ENCODE measurements around the gene SDR42E1. TPM values are rescaled to one million over a fixed set of nuclear protein-coding genes. Genes with fewer than 3 reads are reported as not detected.
"Not testable (repeated sequence)": the region's sequence is repeated elsewhere in the genome, so short reads cannot be mapped to it uniquely, and the experiment has no call there.

SDR42E1 gene
- total RNA-seq, 2 experiments from 2014 or later = 11.4 to 12.5 TPM

DNA sequence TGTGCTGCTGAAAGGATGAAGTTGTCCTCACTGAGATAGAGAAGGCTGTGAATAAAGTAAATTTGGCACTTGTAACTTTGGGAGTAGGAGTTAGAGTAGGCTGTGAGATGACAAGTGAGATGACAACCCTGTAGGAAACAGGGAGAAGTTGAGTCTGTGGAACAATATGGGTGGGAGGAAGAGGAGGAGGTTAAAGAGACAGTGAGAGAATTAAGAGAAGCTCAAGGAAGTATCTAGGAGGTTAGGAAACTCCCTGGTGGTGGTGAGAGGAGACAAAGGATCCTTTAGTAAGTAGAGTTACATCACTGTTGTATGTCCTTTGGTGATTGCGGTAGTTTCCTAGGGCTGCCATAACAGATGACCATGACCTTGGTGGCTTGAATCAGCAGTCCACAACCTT lies 13.0 kb upstream of the SDR42E1 start:
- H3K27ac Mint-ChIP-seq = no peak overlapping the region
- no peak overlapping the region for H3K4me3 Mint-ChIP-seq
- DNase-seq = no peak
- no peaks in the 10 kb centered on the region for H3K9me3 Mint-ChIP-seq
- H3K27me3 Mint-ChIP-seq = peaks cover 18% of the 10 kb centered on the region
- H3K4me1 Mint-ChIP-seq = no peaks in the 10 kb centered on the region
- H3K36me3 Mint-ChIP-seq = no peaks in the 10 kb centered on the region

DNA sequence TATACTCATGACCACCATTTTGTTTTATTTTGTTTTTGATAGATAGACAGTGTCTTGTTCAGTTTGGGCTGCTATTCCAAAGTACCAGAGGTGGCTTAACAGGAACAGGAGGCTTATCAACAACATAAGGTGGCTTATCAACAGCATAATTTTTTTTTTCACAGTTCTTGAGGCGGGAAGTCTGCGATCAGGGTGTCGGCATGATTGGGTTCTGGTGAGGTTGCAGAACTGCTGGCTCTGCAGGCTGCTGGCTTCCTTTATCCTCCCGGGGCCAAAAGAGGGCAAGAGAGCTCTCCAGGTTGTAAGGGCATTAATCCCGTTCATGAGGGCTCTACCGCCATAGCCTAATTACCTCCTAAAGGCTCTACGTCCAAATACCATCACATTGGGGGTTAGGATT lies 11.9 kb upstream of the SDR42E1 start:
- Mint-ChIP-seq H3K9me3 (no peaks in the 10 kb centered on the region), H3K27me3 (peaks cover 18% of the 10 kb centered on the region), H3K27ac (no peak overlapping the region), H3K4me1 (no peaks in the 10 kb centered on the region), H3K36me3 (no peaks in the 10 kb centered on the region), H3K4me3 (no peak overlapping the region)
- DNase-seq = no peak

DNA sequence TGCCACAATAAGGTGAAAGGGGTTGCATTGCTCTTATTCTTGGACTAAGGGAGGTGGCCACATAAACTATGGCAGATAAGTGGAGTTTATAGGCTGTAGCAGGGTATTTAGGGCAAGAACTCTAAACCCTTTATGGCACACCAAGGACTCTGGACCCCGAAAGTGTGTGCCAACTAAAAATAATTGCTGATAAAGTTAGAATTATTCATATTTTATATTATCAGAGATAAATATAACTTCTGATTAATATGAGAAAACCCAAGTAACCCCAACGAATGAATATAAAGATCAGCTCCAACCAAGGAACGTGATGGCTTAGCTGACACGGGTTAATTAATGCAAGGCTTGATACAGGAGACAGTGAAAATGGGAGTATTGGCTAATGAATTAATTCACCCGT lies 8.8 kb upstream of the SDR42E1 start:
- no peak overlapping the region for H3K27ac Mint-ChIP-seq
- no peak for DNase-seq
- H3K4me3 Mint-ChIP-seq = no peak overlapping the region
- H3K9me3 Mint-ChIP-seq = peaks cover 2% of the 10 kb centered on the region
- H3K4me1 Mint-ChIP-seq = no peaks in the 10 kb centered on the region
- no peaks in the 10 kb centered on the region for H3K36me3 Mint-ChIP-seq
- peaks cover 25% of the 10 kb centered on the region for H3K27me3 Mint-ChIP-seq

DNA sequence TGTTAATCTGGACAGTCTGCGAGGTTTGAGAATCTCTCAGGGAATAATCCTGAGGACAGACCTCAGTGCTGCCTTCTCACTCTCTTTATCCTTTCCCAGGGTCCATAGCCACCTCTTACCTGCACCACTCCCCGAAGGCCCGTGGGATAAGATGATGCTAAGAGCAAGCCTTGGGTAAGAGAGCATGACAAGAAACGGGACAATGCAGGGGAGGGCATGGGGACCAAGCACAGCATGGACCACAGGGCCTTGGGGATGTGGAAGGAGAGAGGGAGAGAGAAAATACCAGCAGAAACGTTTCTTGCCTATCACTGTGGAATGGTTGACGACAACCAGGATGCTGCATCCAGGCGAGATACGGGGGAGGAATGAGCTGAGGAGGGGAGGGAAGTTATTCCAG lies 8.3 kb upstream of the SDR42E1 start:
- Mint-ChIP-seq H3K36me3 (no peaks in the 10 kb centered on the region), H3K27me3 (peaks cover 25% of the 10 kb centered on the region), H3K4me3 (no peak overlapping the region), H3K9me3 (peaks cover 2% of the 10 kb centered on the region), H3K27ac (no peak overlapping the region), H3K4me1 (no peaks in the 10 kb centered on the region)
- no peak for DNase-seq

DNA sequence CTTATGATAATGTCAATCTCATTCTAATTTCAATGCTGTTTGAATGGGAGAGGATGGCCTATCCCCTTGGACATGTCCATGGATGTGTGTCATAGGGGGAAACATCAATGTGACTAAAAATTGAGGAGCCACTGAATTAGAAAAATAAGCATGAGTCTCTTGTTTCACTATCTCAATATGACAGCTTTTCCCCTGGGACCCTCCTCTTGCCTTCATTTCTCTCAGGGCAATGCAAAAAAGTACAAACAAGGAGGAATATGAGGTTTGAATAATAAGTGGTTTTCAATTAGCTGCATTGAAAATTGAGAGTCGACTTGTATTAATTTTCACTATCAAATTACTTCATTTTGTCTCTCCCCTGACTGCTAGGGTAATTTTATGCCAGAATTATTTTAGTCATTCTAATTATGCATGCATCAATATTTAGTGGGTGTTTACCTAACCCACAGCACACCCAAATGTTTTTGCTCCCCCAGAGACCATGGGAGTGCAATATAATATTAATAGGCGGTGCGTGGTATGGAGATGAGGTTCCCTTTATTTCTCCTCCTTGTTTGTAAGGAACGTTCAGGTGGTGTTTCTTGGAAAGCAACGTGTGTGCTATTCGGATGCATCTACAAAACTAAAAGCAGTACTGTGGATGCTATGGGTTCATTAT lies 6.8 kb upstream of the SDR42E1 start:
- no peak overlapping the region for H3K4me3 Mint-ChIP-seq
- peaks cover 13% of the 10 kb centered on the region for H3K27me3 Mint-ChIP-seq
- H3K27ac Mint-ChIP-seq = no peak overlapping the region
- no peaks in the 10 kb centered on the region for H3K36me3 Mint-ChIP-seq
- DNase-seq = no peak
- no peaks in the 10 kb centered on the region for H3K4me1 Mint-ChIP-seq
- peaks cover 2% of the 10 kb centered on the region for H3K9me3 Mint-ChIP-seq

DNA sequence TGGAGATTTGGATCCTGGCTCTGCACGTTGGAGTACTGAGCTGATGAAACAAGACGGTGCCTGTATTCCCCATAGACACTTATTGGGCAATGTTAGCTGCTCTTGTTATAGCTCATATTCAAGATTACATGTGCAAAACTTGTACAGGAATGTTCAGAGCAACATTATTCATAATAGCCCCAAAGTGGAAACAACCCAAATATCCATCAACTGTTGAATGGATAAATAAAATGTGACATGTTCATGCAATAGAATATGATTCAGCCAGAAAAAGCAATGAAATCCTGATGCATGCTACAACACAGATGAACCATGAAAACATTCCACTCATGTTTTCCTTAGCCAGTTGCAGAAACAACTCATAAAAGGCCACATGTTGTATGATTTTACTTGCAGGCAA lies 5.7 kb upstream of the SDR42E1 start:
- Mint-ChIP-seq H3K4me1 (peaks cover 2% of the 10 kb centered on the region), H3K4me3 (no peak overlapping the region), H3K9me3 (peaks cover 2% of the 10 kb centered on the region), H3K27me3 (peaks cover 12% of the 10 kb centered on the region), H3K27ac (no peak overlapping the region), H3K36me3 (peaks cover 2% of the 10 kb centered on the region)
- no peak for DNase-seq

DNA sequence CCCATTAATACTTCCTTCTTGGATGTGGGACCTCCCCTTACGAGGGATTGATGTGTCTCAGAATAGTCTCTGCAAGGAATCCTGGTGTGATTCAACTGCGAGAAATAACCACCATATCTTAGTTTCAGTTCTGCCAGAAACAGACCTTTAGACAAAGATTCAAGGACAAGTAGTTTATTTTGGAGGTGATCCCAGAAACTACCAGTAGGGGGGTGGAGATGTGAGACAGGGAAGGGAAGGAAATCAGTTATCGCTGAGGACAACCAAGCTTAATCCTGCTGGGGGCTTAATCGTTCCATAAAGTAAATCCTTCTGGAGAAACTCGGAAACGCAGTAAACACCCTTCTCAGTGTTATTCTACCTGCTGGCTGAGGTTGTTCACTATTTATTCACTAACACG lies 5.0 kb upstream of the SDR42E1 start:
- Mint-ChIP-seq H3K36me3 (peaks cover 5% of the 10 kb centered on the region), H3K9me3 (peaks cover 2% of the 10 kb centered on the region), H3K4me1 (peaks cover 4% of the 10 kb centered on the region), H3K4me3 (no peak overlapping the region), H3K27ac (no peak overlapping the region), H3K27me3 (peaks cover 12% of the 10 kb centered on the region)
- no peak for DNase-seq

DNA sequence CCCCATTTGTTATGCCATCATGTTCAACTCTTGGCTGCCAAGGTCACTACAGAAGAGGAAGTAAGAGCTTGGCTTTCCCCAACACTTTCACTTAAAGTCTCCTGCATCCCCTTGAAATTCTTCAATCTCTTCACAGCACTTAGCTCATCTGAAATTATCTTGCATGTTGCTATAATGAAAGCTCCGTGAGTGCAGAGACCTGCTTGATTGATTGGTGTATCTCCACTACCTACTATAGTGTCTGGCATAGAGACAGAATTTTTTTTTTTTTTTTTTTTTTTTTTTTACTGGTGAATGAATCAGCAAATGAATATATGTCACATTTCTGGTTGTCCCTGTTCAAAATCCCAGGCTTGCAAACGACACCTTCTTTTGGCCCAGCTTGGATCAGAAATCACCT lies 1.9 kb upstream of the SDR42E1 start:
- Mint-ChIP-seq H3K9me3 (peaks cover 15% of the 10 kb centered on the region), H3K4me1 (peaks cover 17% of the 10 kb centered on the region), H3K4me3 (no peak overlapping the region), H3K27me3 (peaks cover 12% of the 10 kb centered on the region), H3K27ac (no peak overlapping the region), H3K36me3 (peaks cover 34% of the 10 kb centered on the region)
- no peak for DNase-seq

DNA sequence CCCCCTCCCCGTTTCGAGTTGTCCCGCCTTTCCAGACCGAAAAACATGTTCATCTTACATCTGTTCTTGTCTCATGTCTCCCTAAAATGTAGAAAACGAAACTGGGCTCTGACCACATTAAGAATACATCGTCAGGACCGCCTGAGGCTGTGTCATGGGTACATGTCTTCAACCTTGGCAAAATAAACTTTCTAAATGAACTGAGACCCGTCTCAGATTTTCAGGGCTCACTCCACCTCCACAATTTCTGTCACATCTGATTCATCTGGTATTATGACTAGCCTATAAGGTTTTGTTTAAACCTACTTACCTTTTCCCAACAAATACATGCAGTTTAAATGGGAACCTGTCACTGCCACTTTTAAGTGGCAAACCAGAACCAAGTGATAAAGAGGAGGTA lies 621 bp downstream of the SDR42E1 start:
- Mint-ChIP-seq H3K27me3 (peaks cover 2% of the 10 kb centered on the region), H3K9me3 (peaks cover 16% of the 10 kb centered on the region), H3K4me1 (peaks cover 17% of the 10 kb centered on the region), H3K4me3 (peak overlapping the region; percentile 83), H3K27ac (peak overlapping the region; percentile 73), H3K36me3 (peaks cover 40% of the 10 kb centered on the region)
- DNase-seq = no peak

DNA sequence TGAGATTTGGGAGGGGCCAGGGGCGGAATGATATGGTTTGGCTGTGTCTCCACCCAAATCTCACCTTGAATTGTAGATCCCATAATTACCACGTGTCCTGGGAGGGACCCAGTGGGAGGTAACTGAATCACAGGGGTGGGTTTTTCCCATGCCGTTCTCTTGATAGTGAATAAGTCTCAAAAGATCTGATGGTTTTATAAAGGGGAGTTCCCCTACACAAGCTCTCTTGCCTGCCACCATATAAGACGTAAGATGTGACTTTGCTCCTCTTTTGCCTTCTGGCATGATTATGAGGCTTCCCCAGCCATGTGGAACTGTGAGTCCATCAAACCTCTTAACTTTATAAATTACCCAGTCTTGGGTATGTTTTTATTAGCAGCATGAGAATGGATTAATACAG lies 1.5 kb downstream of the SDR42E1 start:
- DNase-seq = not testable (repeated sequence)

DNA sequence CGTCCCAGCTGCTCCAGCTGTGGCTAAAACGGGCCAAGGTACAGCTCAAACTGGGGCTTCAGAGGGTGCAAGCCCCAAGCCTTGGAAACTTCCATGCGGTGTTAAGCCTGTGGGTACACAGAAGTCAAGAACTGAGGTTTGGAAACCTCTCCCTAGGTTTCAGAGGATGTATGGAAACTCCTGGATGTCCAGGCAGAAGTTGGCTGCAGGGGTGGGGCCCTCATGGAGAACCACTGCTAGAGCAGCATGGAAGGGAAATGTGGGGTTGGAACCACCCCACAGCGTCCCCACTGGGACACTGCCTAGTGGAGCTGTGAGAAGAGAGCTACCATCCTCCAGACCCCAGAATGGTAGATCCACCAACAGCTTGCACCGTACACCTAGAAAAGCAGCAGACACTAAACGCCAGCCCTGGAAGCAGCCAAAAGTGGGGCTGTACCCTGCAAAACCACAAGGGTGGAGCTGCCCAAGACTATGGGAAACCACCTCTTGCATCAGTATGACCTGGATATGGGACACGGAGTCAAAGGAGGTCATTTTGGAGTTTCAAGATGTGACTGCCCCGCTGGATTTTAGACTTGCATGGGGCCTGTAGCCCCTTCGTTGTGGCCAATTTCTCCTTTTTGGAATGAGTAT lies 2.2 kb downstream of the SDR42E1 start:
- H3K27me3 Mint-ChIP-seq = no peaks in the 10 kb centered on the region
- no peak overlapping the region for H3K27ac Mint-ChIP-seq
- H3K9me3 Mint-ChIP-seq = peaks cover 15% of the 10 kb centered on the region
- no peak for DNase-seq
- H3K4me1 Mint-ChIP-seq = peaks cover 19% of the 10 kb centered on the region
- peaks cover 50% of the 10 kb centered on the region for H3K36me3 Mint-ChIP-seq
- H3K4me3 Mint-ChIP-seq = no peak overlapping the region

More for the DNA sequence above, 1.5 kb downstream of the SDR42E1 start:
- H3K9me3 Mint-ChIP-seq = peaks cover 15% of the 10 kb centered on the region
- H3K27ac Mint-ChIP-seq, H3K4me3 Mint-ChIP-seq, H3K27me3 Mint-ChIP-seq: not testable (repeated sequence)
- peaks cover 43% of the 10 kb centered on the region for H3K36me3 Mint-ChIP-seq
- H3K4me1 Mint-ChIP-seq = peaks cover 17% of the 10 kb centered on the region

DNA sequence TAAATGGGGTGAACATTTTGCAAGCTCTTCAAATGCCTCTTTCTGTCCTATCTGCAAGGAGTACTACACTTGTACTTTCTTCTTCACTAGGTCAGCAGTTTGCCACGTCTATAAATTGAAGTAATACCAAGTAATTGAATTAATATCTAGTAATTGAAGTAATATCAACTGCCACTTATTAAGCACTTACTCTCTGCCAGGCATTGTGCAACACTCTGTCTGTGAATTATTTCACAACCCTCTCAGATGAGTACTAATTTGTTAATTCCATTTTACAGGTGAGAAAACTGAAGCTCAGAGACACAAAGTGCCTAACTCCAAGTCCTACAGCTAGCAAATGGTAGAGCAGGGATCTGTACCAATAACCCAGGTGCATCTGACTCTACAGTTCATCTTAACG lies 4.1 kb downstream of the SDR42E1 start:
- H3K4me1 Mint-ChIP-seq = peaks cover 21% of the 10 kb centered on the region
- H3K27me3 Mint-ChIP-seq = no peaks in the 10 kb centered on the region
- no peak overlapping the region for H3K27ac Mint-ChIP-seq
- H3K36me3 Mint-ChIP-seq = peaks cover 55% of the 10 kb centered on the region
- no peak for DNase-seq
- peaks cover 15% of the 10 kb centered on the region for H3K9me3 Mint-ChIP-seq
- H3K4me3 Mint-ChIP-seq = no peak overlapping the region

DNA sequence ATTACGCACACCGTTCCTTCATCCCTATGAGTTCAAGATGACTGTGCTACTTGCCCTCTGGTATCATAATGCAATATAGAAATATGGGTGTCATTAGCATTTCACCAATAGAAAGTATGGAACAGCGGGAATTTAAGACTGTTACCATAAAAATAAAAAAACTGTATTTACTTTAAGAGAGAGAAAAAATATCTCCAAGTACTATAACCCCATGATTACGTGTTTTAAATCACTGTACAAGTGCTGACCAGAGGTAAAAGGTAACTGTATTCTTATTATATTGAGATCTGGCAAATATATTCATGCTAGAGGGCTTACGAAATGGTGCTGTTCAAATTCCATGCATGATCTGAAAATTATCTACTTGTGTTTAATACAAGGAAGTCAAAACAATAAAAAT lies 5.2 kb downstream of the SDR42E1 start:
- H3K4me3 Mint-ChIP-seq = no peak overlapping the region
- peaks cover 55% of the 10 kb centered on the region for H3K36me3 Mint-ChIP-seq
- DNase-seq = no peak
- H3K4me1 Mint-ChIP-seq = peaks cover 17% of the 10 kb centered on the region
- H3K27me3 Mint-ChIP-seq = no peaks in the 10 kb centered on the region
- H3K9me3 Mint-ChIP-seq = peaks cover 15% of the 10 kb centered on the region
- H3K27ac Mint-ChIP-seq = no peak overlapping the region

DNA sequence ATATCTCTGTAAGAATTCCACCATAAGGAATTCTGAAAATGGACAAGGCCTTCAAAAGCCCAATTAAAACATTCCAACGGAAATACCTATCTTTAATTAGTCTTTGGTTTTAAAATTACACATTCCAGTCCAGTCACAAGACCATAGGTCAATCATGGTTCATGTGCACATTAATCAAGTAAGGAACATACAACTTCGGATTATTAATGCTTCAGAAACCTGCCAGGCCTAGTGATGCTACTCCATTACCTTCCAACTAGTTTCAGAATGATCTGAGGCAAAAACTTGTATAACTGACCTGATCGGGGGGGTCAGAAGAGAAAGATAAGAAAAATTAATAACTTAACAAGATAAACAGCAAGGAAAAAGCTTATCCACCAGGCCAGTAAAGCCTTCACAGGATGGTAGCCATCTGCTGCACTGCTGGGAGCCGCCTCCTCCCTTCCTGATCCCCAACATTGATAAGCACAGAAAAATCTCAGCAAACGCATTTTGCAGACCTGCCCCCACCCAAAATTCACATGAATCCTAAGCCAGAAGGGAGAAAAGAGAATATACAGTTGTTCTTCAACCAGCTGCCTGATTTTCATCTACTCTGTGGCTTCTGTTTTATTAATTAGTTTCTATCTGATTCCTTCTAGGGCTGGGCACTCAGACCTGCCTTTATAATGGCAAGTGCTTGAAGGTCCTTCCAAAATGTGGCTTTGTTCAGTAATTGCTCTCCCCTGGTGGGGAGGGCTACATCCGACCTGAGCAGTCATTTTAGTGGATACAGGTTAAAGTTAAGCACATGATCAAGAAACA lies 6.0 kb downstream of the SDR42E1 start:
- Mint-ChIP-seq H3K4me3 (no peak overlapping the region), H3K27me3 (no peaks in the 10 kb centered on the region), H3K27ac (no peak overlapping the region)

DNA sequence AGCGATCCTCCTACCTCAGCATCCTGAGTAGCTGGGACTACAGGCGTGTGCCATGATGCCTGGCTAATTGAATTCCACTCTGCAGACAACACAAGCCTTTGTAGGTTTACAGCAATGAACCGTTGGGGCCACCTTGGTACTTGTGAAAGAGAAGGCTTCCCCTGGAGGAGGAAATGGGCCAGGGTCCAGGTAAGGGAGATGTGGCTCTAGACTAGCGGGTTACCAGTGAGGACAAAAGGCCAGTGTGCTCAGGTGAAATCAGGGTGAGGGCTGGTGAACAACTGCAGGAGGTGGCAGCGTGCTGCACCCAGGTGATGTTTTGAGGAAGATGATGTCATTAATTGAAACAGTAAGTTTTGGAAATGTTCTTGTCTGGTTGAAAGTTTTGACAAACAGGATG lies 6.7 kb downstream of the SDR42E1 start:
- no peak for DNase-seq
- H3K4me3 Mint-ChIP-seq = no peak overlapping the region
- peaks cover 43% of the 10 kb centered on the region for H3K36me3 Mint-ChIP-seq
- peaks cover 10% of the 10 kb centered on the region for H3K9me3 Mint-ChIP-seq
- no peaks in the 10 kb centered on the region for H3K27me3 Mint-ChIP-seq
- H3K4me1 Mint-ChIP-seq = peaks cover 6% of the 10 kb centered on the region
- H3K27ac Mint-ChIP-seq = no peak overlapping the region

More for the DNA sequence above, 6.0 kb downstream of the SDR42E1 start:
- peaks cover 10% of the 10 kb centered on the region for H3K4me1 Mint-ChIP-seq
- H3K36me3 Mint-ChIP-seq = peaks cover 49% of the 10 kb centered on the region
- DNase-seq = no peak
- peaks cover 12% of the 10 kb centered on the region for H3K9me3 Mint-ChIP-seq
